SK-N-SH (cell line): ENCODE measurements around the gene SNRK. TPM values are rescaled to one million over a fixed set of nuclear protein-coding genes. Genes with fewer than 3 reads are reported as not detected.

ENCODE experiments used
- CTCF ChIA-PET: fragments of 300-600, 350-600 bp; formaldehyde crosslinking; extraction: SDS; loops from one replicate; lab custom pipeline; 2021; lab: Yijun Ruan, JAX
- POLR2A ChIA-PET: fragments of 350-600 bp; sonication (Branson Sonifier 250); formaldehyde crosslinking; extraction: SDS; loops from one replicate; lab custom pipeline; 2020; ENCODE audit warnings: antibody characterized with exemption, inconsistent platforms; lab: Yijun Ruan, JAX
- DNase-seq: peaks from one replicate; pipeline ENCODE4 v3.0.0; 2012
- H2AFZ ChIP-seq: fragments of 200-600 bp; sonication (generic); 2 replicates; pipeline ENCODE4 v1.8.1; 2016; ENCODE audit warnings: antibody characterized with exemption, mild to moderate bottlenecking, low read depth
- H3F3A ChIP-seq: fragments of 200-600 bp; sonication (generic); replicated peaks from 2 replicates; pipeline ENCODE3; 2016; ENCODE audit warnings: antibody characterized with exemption, mild to moderate bottlenecking; ENCODE audit not compliant: insufficient read depth
- H3K27ac ChIP-seq, 2 experiments: fragments of 200-500 bp in 1 of 2; fragments of 200-600 bp in 1 of 2; sonication (Bioruptor generic) in 1 of 2; sonication (generic), shearing (Covaris generic) in 1 of 2; 2 replicates each; pipeline versions ENCODE4 v1.5.1 to v1.6.1; 2014 to 2016; ENCODE audit warnings: low read depth in 2 of 2, inconsistent platforms in 1 of 2, low read length in 1 of 2, mild to moderate bottlenecking in 1 of 2, mixed read lengths in 1 of 2
- H3K27me3 ChIP-seq: fragments of 200-600 bp; sonication (generic), shearing (Covaris generic); 2 replicates; pipeline ENCODE4 v1.6.1; 2016; ENCODE audit warnings: mixed run types; ENCODE audit not compliant: insufficient read depth
- H3K36me3 ChIP-seq, 2 experiments: fragments of 200-500 bp in 1 of 2; fragments of 200-600 bp in 1 of 2; sonication (Bioruptor generic) in 1 of 2; sonication (generic) in 1 of 2; replicated peaks in 1 of 2; 2 replicates each; pipeline versions ENCODE3 to v1.5.1; 2014 to 2016; ENCODE audit warnings: low read length in 1 of 2, mild to moderate bottlenecking in 1 of 2; ENCODE audit not compliant: insufficient read depth in 2 of 2, control insufficient read depth in 1 of 2
- H3K4me1 ChIP-seq, 2 experiments: fragments of 200-500 bp in 1 of 2; fragments of 200-600 bp in 1 of 2; sonication (Bioruptor generic) in 1 of 2; sonication (generic), shearing (Covaris generic) in 1 of 2; 2 replicates each; pipeline versions ENCODE4 v1.5.1 to v1.6.1; 2014 to 2016; ENCODE audit warnings: low read depth in 1 of 2, low read length in 1 of 2, mixed run types in 1 of 2; ENCODE audit not compliant: insufficient read depth in 2 of 2, control insufficient read depth in 1 of 2
- H3K4me2 ChIP-seq: fragments of 200-600 bp; sonication (generic), shearing (Covaris generic); 2 replicates; pipeline ENCODE4 v1.6.1; 2017; ENCODE audit warnings: mixed run types
- H3K4me3 ChIP-seq, 2 experiments: fragments of 200-500 bp in 1 of 2; fragments of 200-600 bp in 1 of 2; sonication (Bioruptor generic) in 1 of 2; sonication (generic), shearing (Covaris generic) in 1 of 2; 2 replicates each; pipeline versions ENCODE4 v1.5.1 to v1.8.1; 2014 to 2016; ENCODE audit warnings: low read depth in 2 of 2, inconsistent platforms in 1 of 2, low read length in 1 of 2, mild to moderate bottlenecking in 1 of 2, mixed read lengths in 1 of 2, moderate library complexity in 1 of 2
- H3K79me2 ChIP-seq: fragments of 200-600 bp; sonication (generic); 2 replicates; pipeline ENCODE4 v1.8.1; 2017; ENCODE audit warnings: mild to moderate bottlenecking; ENCODE audit not compliant: insufficient read depth
- H3K9ac ChIP-seq: fragments of 200-600 bp; sonication (generic); 2 replicates; pipeline ENCODE4 v1.6.1; 2017; ENCODE audit warnings: mixed run types
- H3K9me2 ChIP-seq: fragments of 200-600 bp; sonication (generic); 2 replicates; pipeline ENCODE4 v1.6.1; 2017; ENCODE audit warnings: mixed run types
- H3K9me3 ChIP-seq: fragments of 200-600 bp; sonication (generic); 2 replicates; pipeline ENCODE4 v1.6.1; 2017; ENCODE audit warnings: mixed run types, mild to moderate bottlenecking, moderate library complexity
- H4K20me1 ChIP-seq: fragments of 200-600 bp; sonication (generic); 2 replicates; pipeline ENCODE4 v1.6.1; 2017; ENCODE audit warnings: mild to moderate bottlenecking, mixed run types; ENCODE audit not compliant: insufficient read depth
- CTCF ChIP-seq: fragments of 200-600 bp; sonication (generic); IDR thresholded peaks from 2 replicates; pipeline ENCODE4 v1.6.1; 2017; ENCODE audit warnings: antibody characterized with exemption, mild to moderate bottlenecking, moderate library complexity
- FOSL2 ChIP-seq: IDR thresholded peaks from 2 replicates; pipeline ENCODE4 v1.4.0; 2012; ENCODE audit warnings: low read depth, mild to moderate bottlenecking, moderate library complexity, borderline replicate concordance
- FOXM1 ChIP-seq: IDR thresholded peaks from 2 replicates; pipeline ENCODE4 v1.4.0; 2012; ENCODE audit warnings: low read depth, mild to moderate bottlenecking
- GABPA ChIP-seq: IDR thresholded peaks from 2 replicates; pipeline ENCODE4 v1.4.0; 2012; ENCODE audit warnings: low read depth, mild to moderate bottlenecking
- GATA2 ChIP-seq: sonication (generic); formaldehyde crosslinking; IDR thresholded peaks from 2 replicates; pipeline ENCODE4 v1.5.0; 2020; ENCODE audit warnings: mild to moderate bottlenecking, missing genetic modification reagents
- JUND ChIP-seq: IDR thresholded peaks from 2 replicates; pipeline ENCODE4 v1.4.0; 2012
- MEF2A ChIP-seq: IDR thresholded peaks from 2 replicates; pipeline ENCODE4 v1.4.0; 2012; ENCODE audit warnings: low read depth, borderline replicate concordance
- NFIC ChIP-seq: IDR thresholded peaks from 2 replicates; pipeline ENCODE4 v1.4.0; 2012; ENCODE audit warnings: borderline replicate concordance
- NRF1 ChIP-seq: IDR thresholded peaks from 2 replicates; pipeline ENCODE4 v1.6.1; 2012; ENCODE audit warnings: low read depth, mild to moderate bottlenecking, low read length
- POLR2AphosphoS5 ChIP-seq: IDR thresholded peaks from 2 replicates; pipeline ENCODE4 v1.6.1; 2012; ENCODE audit warnings: low read depth, low read length
- RAD21 ChIP-seq: IDR thresholded peaks from 2 replicates; pipeline ENCODE4 v1.6.1; 2012; ENCODE audit warnings: mild to moderate bottlenecking, low read length
- RCOR1 ChIP-seq: fragments of 150-350 bp; IDR thresholded peaks from 2 replicates; pipeline ENCODE4 v1.6.1; 2017; ENCODE audit warnings: antibody characterized with exemption, low read length
- SIN3A ChIP-seq: IDR thresholded peaks from 2 replicates; pipeline ENCODE4 v1.6.1; 2012; ENCODE audit warnings: low read depth, mild to moderate bottlenecking, low read length, moderate library complexity, borderline replicate concordance
- SMC3 ChIP-seq: IDR thresholded peaks from 2 replicates; pipeline ENCODE4 v1.6.1; 2012; ENCODE audit warnings: low read depth, low read length, improper control_type of control experiment
- TAF1 ChIP-seq: IDR thresholded peaks from 2 replicates; pipeline ENCODE4 v1.6.1; 2012; ENCODE audit warnings: low read depth, mild to moderate bottlenecking, low read length, moderate library complexity, borderline replicate concordance
- TCF12 ChIP-seq: IDR thresholded peaks from 2 replicates; pipeline ENCODE4 v1.4.0; 2012
- YY1 ChIP-seq: IDR thresholded peaks from 2 replicates; pipeline ENCODE4 v1.4.0; 2012; ENCODE audit warnings: low read depth, mild to moderate bottlenecking
- WGBS: methylation state at CpG from one replicate; pipeline ENCODE4 v1.1.6; 2017; ENCODE audit warnings: low lambda C conversion rate; 5-methylcytosine and 5-hydroxymethylcytosine counted together
- polyA plus RNA-seq, 3 experiments: library from polyadenylated mRNA; depleted of rRNA; stranded (reverse); fragments of >200 nt; gene quantifications; 2 replicates each; pipeline ENCODE4 v1.2.3, GENCODE V29; 2012
- TF ChIP-seq, protein P1 (sequence below): fragments of 150-350 bp; IDR thresholded peaks from 2 replicates; pipeline ENCODE4 v1.6.1; 2016; ENCODE audit warnings: mild to moderate bottlenecking, low read depth, low read length

SNRK gene
- polyA plus RNA-seq, 1 of the 3 experiments (the other 2 are of a cell fraction), result 3.6 TPM

GRCh38 chr3:43273416-43273815, 12.9 kb upstream of the SNRK start:
- no peak overlapping the region for H3K4me3 ChIP-seq
- ChIA-PET CTCF (interaction anchor here (1.0 kb wide), 1 partner anchor 12 kb away, joined by 3 read pairs; no protein-coding TSS in a partner anchor), POLR2A (no interaction called here)
- H3K9me2 ChIP-seq, result no peaks in the 10 kb centered on the region
- H3K79me2 ChIP-seq, result no peaks in the 10 kb centered on the region
- 27% methylated on average over 2 of the region's 2 CpGs for WGBS
- no peaks in the 10 kb centered on the region for H3K9me3 ChIP-seq
- H3K9ac ChIP-seq, result no peak overlapping the region
- H3K27ac ChIP-seq, result no peak overlapping the region
- no peak overlapping the region for H2AFZ ChIP-seq
- no peaks in the 10 kb centered on the region for H3K4me1 ChIP-seq
- no peaks in the 10 kb centered on the region for H3K36me3 ChIP-seq
- no peak for DNase-seq
- H4K20me1 ChIP-seq, result no peaks in the 10 kb centered on the region
- no peaks in the 10 kb centered on the region; the same call in 1 of the 2 replicates for H3K27me3 ChIP-seq
- H3K4me2 ChIP-seq, result no peak overlapping the region
- TF ChIP-seq GATA2 (CRISPR knock-in tag), result no peak
- no peak for TF ChIP-seq NRF1
- TF ChIP-seq SMC3, result no peak
- TF ChIP-seq FOSL2, result no peak
- no peak for TF ChIP-seq CTCF
- TF ChIP-seq JUND, result no peak
- TF ChIP-seq FOXM1, result no peak
- no peak for TF ChIP-seq TAF1
- no peak for TF ChIP-seq POLR2AphosphoS5
- no peak for TF ChIP-seq YY1
- TF ChIP-seq RAD21, result no peak
- no peak for TF ChIP-seq TCF12
- no peak for TF ChIP-seq NFIC
- no peak for TF ChIP-seq MEF2A
- TF ChIP-seq, all 33 proteins: peak for 0
- H3F3A ChIP-seq, result no peaks in the 10 kb centered on the region

DNA sequence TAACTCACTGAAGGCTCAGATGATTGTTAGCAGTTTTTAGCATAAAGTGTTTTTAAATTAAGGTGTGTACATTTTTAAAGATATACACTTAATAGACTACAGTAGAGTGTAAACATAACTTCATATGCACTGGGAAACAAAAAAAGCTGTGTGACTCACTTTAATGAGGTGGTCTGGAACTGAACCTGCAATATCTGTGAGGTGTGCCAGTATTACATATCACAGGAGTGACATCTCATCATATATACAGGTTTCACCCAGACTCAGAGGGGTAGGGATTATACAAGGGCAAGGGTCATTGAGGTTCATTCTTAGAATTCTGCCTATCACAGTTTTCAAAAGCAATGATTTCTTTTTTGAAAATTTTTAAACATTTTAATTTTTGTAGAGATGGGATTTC, 7.3 kb upstream of the SNRK start:
- no peak for DNase-seq
- peaks cover 19% of the 10 kb centered on the region; the same call in 1 of the 2 replicates for H3K27me3 ChIP-seq
- H3K36me3 ChIP-seq, result no peaks in the 10 kb centered on the region
- CTCF ChIA-PET, result no interaction called here
- H3K9ac ChIP-seq, result no peak overlapping the region
- H3K27ac ChIP-seq, result no peak overlapping the region
- H4K20me1 ChIP-seq, result no peaks in the 10 kb centered on the region
- no peak for TF ChIP-seq TAF1
- no peak for TF ChIP-seq RCOR1
- no peak for TF ChIP-seq GABPA
- TF ChIP-seq POLR2AphosphoS5, result no peak
- TF ChIP-seq FOXM1, result no peak
- TF ChIP-seq SIN3A, result no peak
- TF ChIP-seq, protein P1, sequence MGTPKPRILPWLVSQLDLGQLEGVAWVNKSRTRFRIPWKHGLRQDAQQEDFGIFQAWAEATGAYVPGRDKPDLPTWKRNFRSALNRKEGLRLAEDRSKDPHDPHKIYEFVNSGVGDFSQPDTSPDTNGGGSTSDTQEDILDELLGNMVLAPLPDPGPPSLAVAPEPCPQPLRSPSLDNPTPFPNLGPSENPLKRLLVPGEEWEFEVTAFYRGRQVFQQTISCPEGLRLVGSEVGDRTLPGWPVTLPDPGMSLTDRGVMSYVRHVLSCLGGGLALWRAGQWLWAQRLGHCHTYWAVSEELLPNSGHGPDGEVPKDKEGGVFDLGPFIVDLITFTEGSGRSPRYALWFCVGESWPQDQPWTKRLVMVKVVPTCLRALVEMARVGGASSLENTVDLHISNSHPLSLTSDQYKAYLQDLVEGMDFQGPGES, result no peak
- TF ChIP-seq, all 33 proteins: peak for 0
- H3K79me2 ChIP-seq, result no peaks in the 10 kb centered on the region
- H3K9me2 ChIP-seq, result no peaks in the 10 kb centered on the region
- no peaks in the 10 kb centered on the region for H3K9me3 ChIP-seq
- POLR2A ChIA-PET, result no interaction called here
- no peaks in the 10 kb centered on the region for H3F3A ChIP-seq
- no peak overlapping the region for H3K4me2 ChIP-seq
- no peak overlapping the region for H2AFZ ChIP-seq
- no peak overlapping the region for H3K4me3 ChIP-seq
- H3K4me1 ChIP-seq, result no peaks in the 10 kb centered on the region
